ENCODE results near the gene GLG1. TPM values are rescaled to one million over a fixed set of nuclear protein-coding genes. Genes with fewer than 3 reads are reported as not detected.

The GLG1 gene
- total RNA-seq, 1 experiment from 2014 or later = 237 TPM

GRCh38 chr16:74448990-74449389 is 157.9 kb downstream of the GLG1 start:
- H3K4me3 ChIP-seq (replicated peaks in 1 of 2; ENCODE audit: low read depth in 1 of 2, low read length in 2 of 2) = peak overlapping the region in 1 of 2 experiments; percentile 28; a peak in 2 of 4 replicates
- no peak for TF ChIP-seq CBX3 (IDR thresholded peaks at IDR 0.05; ENCODE audit: low read depth)
- TF ChIP-seq JUND (IDR thresholded peaks at IDR 0.05) = peak; percentile 84
- no peak for TF ChIP-seq REST (IDR thresholded peaks at IDR 0.05; ENCODE audit: low read depth)
- no peak for TF ChIP-seq POLR2A (IDR thresholded peaks at IDR 0.05; ENCODE audit: borderline replicate concordance, extremely low read depth, insufficient read depth, insufficient read length)
- no peak for TF ChIP-seq EZH2 (IDR thresholded peaks at IDR 0.05)
- TF ChIP-seq ELF1 (IDR thresholded peaks at IDR 0.05; ENCODE audit: borderline replicate concordance, low read depth) = no peak
- TF ChIP-seq SP1 (IDR thresholded peaks at IDR 0.05; ENCODE audit: low read depth) = peak; percentile 81
- no peak for TF ChIP-seq ZBTB33 (IDR thresholded peaks at IDR 0.05; ENCODE audit: extremely low read depth, insufficient replicate concordance, low read length)
- no peak for TF ChIP-seq ZNF274 (IDR thresholded peaks at IDR 0.05; ENCODE audit: low read depth, low read length)
- TF ChIP-seq ATF3 (IDR thresholded peaks at IDR 0.05) = no peak
- no peak for TF ChIP-seq CEBPB (IDR thresholded peaks at IDR 0.05; ENCODE audit: low read depth)
- 0 out of 2 replicates have a peak, but pooled peaks have one; percentile 7 for TF ChIP-seq RAD21 (IDR thresholded peaks at IDR 0.05; ENCODE audit: low read depth)
- TF ChIP-seq CTCF (IDR thresholded peaks at IDR 0.05 in 2 of 3, conservative IDR thresholded peaks at IDR 0.05 in 1 of 3; ENCODE audit: borderline replicate concordance in 1 of 3, insufficient read depth in 1 of 3, low read depth in 2 of 3, low read length in 2 of 3) = no peak
- TF ChIP-seq FOSL1 (IDR thresholded peaks at IDR 0.05; ENCODE audit: low read depth) = peak; percentile 85
- no peak for TF ChIP-seq POLR2AphosphoS5 (IDR thresholded peaks at IDR 0.05; ENCODE audit: low read depth, low read length)
- no peak for TF ChIP-seq SRF (IDR thresholded peaks at IDR 0.05; ENCODE audit: low read depth)
- 0 out of 2 replicates have a peak, but pooled peaks have one; percentile 6 for TF ChIP-seq ZFX (IDR thresholded peaks at IDR 0.05)
- TF ChIP-seq MAX (IDR thresholded peaks at IDR 0.05) = 0 out of 2 replicates have a peak, but pooled peaks have one; percentile 31
- ChIA-PET POLR2A (no interaction called here), CTCF (interaction anchor here (1.6 kb wide), 1 partner anchor 139 kb away, joined by 4 read pairs; no protein-coding TSS in a partner anchor), RAD21 (ENCODE audit: low non-redundant PET in 1 of 2, low total read pairs in 2 of 2, uncharacterized antibody in 2 of 2, unreplicated experiment in 2 of 2) (interaction anchor here in 1 of 2 experiments (0.6 kb wide), 1 partner anchor 184 kb away, joined by 3 read pairs; no protein-coding TSS in a partner anchor)
- 0 out of 2 replicates have a peak, but pooled peaks cover 5% of the 10 kb centered on the region for H3K79me2 ChIP-seq (ENCODE audit: insufficient read depth, low read length)
- H3K27me3 ChIP-seq (ENCODE audit: insufficient read depth, low read length) = no peaks in the 10 kb centered on the region
- intact Hi-C loops (cut with micrococcal nuclease) = no loop called here
- peaks cover 35 to 48% of the 10 kb centered on the region in 2 experiments for H3K4me1 ChIP-seq (ENCODE audit: control insufficient read depth in 1 of 2, insufficient read depth in 2 of 2, low read length in 2 of 2)
- peak overlapping the region; percentile 37 for H3K9ac ChIP-seq (ENCODE audit: low read length)
- H3K9me2 ChIP-seq (ENCODE audit: insufficient read depth) = no peaks in the 10 kb centered on the region
- H3K36me3 ChIP-seq (ENCODE audit: control insufficient read depth in 1 of 2, insufficient read depth in 2 of 2, low read length in 2 of 2) = peaks cover 13 to 19% of the 10 kb centered on the region in 2 experiments; a peak in 3 of 4 replicates
- H3K9me3 ChIP-seq (ENCODE audit: control insufficient read depth in 1 of 2, insufficient read depth in 1 of 2, low read depth in 1 of 2, low read length in 2 of 2) = no peaks in the 10 kb centered on the region
- peak overlapping the region; percentile 74 for H3K27ac ChIP-seq (ENCODE audit: low read depth, low read length)
- H4K20me1 ChIP-seq (ENCODE audit: insufficient read depth) = no peaks in the 10 kb centered on the region
- peak overlapping the region; percentile 63 for H3K4me2 ChIP-seq (ENCODE audit: low read length)
- BruUV-seq (replicated peaks) = TSS peak; percentile 1
- ATAC-seq = peak; percentile 89
- DNase-seq (ENCODE audit: low read depth, low spot score) = peak; percentile 63
- H2AFZ ChIP-seq (ENCODE audit: low read depth, low read length, poor library complexity, severe bottlenecking) = no peak overlapping the region
